AG20443 (cell line): ENCODE measurements around the gene TNFSF12.
A peak's percentile ranks its signal among the peaks of the same experiment; 100 is the strongest.

Experiments
- DNase-seq: peaks from one replicate; pipeline ENCODE4 v3.0.0; 2012; ENCODE audit warnings: low spot score, mixed read lengths

The TNFSF12 gene

GRCh38 chr17:7570351-7570750 is 21.5 kb downstream of the TNFSF12 start:
- DNase-seq: no peak

DNA sequence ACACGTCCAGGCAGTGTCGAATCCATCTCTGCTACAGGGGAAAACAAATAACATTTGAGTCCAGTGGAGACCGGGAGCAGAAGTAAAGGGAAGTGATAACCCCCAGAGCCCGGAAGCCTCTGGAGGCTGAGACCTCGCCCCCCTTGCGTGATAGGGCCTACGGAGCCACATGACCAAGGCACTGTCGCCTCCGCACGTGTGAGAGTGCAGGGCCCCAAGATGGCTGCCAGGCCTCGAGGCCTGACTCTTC is 23.4 kb downstream of the TNFSF12 start:
- DNase-seq: no peak

GRCh38 chr17:7572588-7573323 is 23.9 kb downstream of the TNFSF12 start:
- peak; percentile 98 for DNase-seq

GRCh38 chr17:7573324-7574080 is 24.6 kb downstream of the TNFSF12 start:
- DNase-seq: peak; percentile 89

GRCh38 chr17:7574176-7574953 is 25.5 kb downstream of the TNFSF12 start:
- DNase-seq: no peak

GRCh38 chr17:7575481-7575883 is 26.6 kb downstream of the TNFSF12 start:
- no peak for DNase-seq

DNA sequence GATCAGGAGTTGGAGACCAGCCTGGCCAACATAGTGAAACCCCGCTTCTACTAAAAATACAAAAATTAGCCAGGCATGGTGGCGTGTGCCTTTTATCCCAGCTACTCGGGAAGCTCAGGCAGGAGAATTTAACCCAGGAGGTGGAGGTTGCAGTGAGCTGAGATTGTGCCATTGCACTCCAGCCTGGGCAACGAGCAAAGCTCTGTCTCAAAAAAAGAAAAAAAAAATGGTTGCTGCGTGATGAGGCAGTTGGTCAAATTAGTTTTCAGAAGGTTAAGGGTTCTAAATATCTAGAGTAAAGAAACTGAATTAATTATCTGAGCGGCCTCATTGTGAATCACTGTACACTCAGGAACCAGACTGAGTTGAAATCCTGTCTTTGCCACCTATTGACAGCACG is 27.1 kb downstream of the TNFSF12 start:
- DNase-seq: no peak

DNA sequence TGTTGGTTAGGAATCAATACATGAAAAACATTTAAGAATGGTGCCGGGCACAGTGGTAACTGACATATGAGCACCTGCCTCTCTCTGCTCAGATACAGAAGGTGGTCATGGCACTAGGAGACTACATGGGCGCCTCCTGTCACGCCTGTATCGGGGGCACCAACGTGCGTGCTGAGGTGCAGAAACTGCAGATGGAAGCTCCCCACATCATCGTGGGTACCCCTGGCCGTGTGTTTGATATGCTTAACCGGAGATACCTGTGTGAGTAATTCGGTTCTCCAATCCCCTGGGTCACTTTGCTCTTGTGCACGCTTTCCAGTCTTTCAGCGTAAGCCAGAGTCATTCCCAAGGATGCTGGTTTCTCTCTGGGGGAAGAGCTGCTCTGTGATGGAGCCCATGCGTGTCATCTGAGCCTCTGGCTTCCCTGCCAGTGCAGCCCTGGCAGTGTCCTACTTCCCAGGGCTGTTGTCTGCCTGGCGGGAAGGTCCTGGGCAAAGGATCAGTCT is 27.6 kb downstream of the TNFSF12 start:
- no peak for DNase-seq

DNA sequence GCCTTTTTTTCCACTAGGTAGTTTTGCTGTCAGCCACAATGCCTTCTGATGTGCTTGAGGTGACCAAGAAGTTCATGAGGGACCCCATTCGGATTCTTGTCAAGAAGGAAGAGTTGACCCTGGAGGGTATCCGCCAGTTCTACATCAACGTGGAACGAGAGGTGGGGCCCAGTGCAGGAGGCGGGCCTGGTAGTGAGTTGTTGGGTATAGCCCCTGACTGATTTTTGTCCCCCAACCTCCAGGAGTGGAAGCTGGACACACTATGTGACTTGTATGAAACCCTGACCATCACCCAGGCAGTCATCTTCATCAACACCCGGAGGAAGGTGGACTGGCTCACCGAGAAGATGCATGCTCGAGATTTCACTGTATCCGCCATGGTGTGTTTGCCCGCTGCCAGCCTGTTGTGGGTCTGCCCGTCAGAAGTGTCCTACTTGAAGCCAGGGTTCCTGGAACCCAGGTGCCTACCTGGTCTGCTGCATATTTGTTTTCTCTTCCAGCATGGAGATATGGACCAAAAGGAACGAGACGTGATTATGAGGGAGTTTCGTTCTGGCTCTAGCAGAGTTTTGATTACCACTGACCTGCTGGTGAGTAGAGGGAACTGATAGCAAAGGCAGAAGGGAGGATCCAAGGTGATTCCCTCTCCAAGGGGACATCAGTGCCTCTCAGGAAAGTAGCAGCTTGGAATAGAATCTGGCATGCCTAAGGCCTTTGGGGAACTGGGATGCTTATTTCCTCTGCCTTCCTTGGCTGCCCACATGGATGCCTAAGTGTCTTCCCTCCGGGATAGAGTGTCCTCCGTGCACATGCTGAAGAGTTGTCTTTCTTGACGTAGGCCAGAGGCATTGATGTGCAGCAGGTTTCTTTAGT is 28.7 kb downstream of the TNFSF12 start:
- no peak for DNase-seq

- DNase-seq: peak; percentile 88
Measured at GRCh38 chr17:7579001-7579833, 30.4 kb downstream of the TNFSF12 start, which contains the start of gene CD68. Gene CD68, plus strand, starts transcription at chr17:7579638. Its CDS starts 40 bp downstream, at chr17:7579678.

- DNase-seq: no peak
Measured at GRCh38 chr17:7579834-7580603, 31.2 kb downstream of the TNFSF12 start.

- no peak for DNase-seq
Measured at GRCh38 chr17:7580604-7581575, 32.0 kb downstream of the TNFSF12 start.

GRCh38 chr17:7582396-7583252 is 33.8 kb downstream of the TNFSF12 start:
- DNase-seq: no peak

- DNase-seq: peak; percentile 92
Measured at GRCh38 chr17:7583253-7584109, 34.6 kb downstream of the TNFSF12 start, which contains the start of gene MPDU1. Gene MPDU1, plus strand, starts transcription at chr17:7583852. Its CDS starts 11 bp downstream, at chr17:7583863.

GRCh38 chr17:7586673-7587419 is 38.0 kb downstream of the TNFSF12 start:
- DNase-seq: no peak
